SU-DHL-6 (cell line): ENCODE results near the gene NOL9.

ENCODE experiments used
- H2AFZ ChIP-seq: fragments of 200-600 bp; sonication (generic); 2 replicates; pipeline ENCODE4 v1.6.1; 2014; ENCODE audit warnings: low read depth, mild to moderate bottlenecking, moderate library complexity, mixed read lengths, antibody characterized with exemption, low read length; ENCODE audit not compliant: severe bottlenecking
- H3F3A ChIP-seq: fragments of 200-600 bp; shearing (Covaris generic); 2 replicates; pipeline ENCODE4 v1.6.0; 2016; ENCODE audit warnings: antibody characterized with exemption, mild to moderate bottlenecking; ENCODE audit not compliant: insufficient read depth
- H3K27ac ChIP-seq: fragments of 200-600 bp; sonication (generic); 2 replicates; pipeline ENCODE4 v1.5.1; 2016; ENCODE audit warnings: low read depth, mild to moderate bottlenecking, low read length, moderate library complexity, mixed read lengths
- H3K27me3 ChIP-seq: fragments of 200-600 bp; sonication (generic), shearing (Covaris generic); 2 replicates; pipeline ENCODE4 v1.6.0; 2014; ENCODE audit warnings: mild to moderate bottlenecking, low read length
- H3K36me3 ChIP-seq: fragments of 200-600 bp; sonication (generic); 2 replicates; pipeline ENCODE4 v1.6.1; 2014; ENCODE audit warnings: mild to moderate bottlenecking, low read length, mixed read lengths
- H3K4me2 ChIP-seq: fragments of 300-600, 200-600 bp; shearing (Covaris generic), sonication (generic); 2 replicates; pipeline ENCODE4 v1.6.0; 2014; ENCODE audit warnings: low read length, low read depth, mild to moderate bottlenecking; ENCODE audit not compliant: poor library complexity, severe bottlenecking
- H3K4me3 ChIP-seq: fragments of 200-600 bp; sonication (generic); 2 replicates; pipeline ENCODE4 v1.5.1; 2014; ENCODE audit warnings: antibody characterized with exemption, low read length, mild to moderate bottlenecking, mixed read lengths; ENCODE audit not compliant: insufficient read depth, poor library complexity, severe bottlenecking
- H3K79me2 ChIP-seq: fragments of 200-600 bp; sonication (generic); 2 replicates; pipeline ENCODE4 v1.6.1; 2014; ENCODE audit warnings: mild to moderate bottlenecking, low read length, moderate library complexity; ENCODE audit not compliant: insufficient read depth
- H3K9ac ChIP-seq: fragments of 200-600 bp; sonication (generic); 2 replicates; pipeline ENCODE4 v1.7.0; 2014; ENCODE audit warnings: mild to moderate bottlenecking, low read length
- H3K9me2 ChIP-seq: fragments of 200-600 bp; sonication (generic); replicated peaks from 2 replicates; pipeline ENCODE4 v1.6.1; 2014; ENCODE audit warnings: low read length; ENCODE audit not compliant: insufficient read depth
- H3K9me3 ChIP-seq: fragments of 200-600 bp; sonication (generic); 2 replicates; pipeline ENCODE4 v1.6.1; 2014; ENCODE audit warnings: low read length, mixed read lengths; ENCODE audit not compliant: insufficient read depth
- H4K20me1 ChIP-seq: fragments of 200-600 bp; sonication (generic); 2 replicates; pipeline ENCODE4 v1.6.1; 2014; ENCODE audit warnings: low read depth, mild to moderate bottlenecking, antibody characterized with exemption, low read length, moderate library complexity, mixed read lengths
- CTCF ChIP-seq: fragments of 200-600 bp; sonication (generic); IDR thresholded peaks from one replicate; pipeline ENCODE4 v1.5.1; 2017; ENCODE audit warnings: antibody characterized with exemption, mild to moderate bottlenecking, low read length, moderate library complexity; ENCODE audit not compliant: insufficient read depth, poor library complexity, severe bottlenecking
- EZH2phosphoT487 ChIP-seq: fragments of 200-600 bp; sonication (generic), shearing (Covaris generic); conservative IDR thresholded peaks from 2 replicates; pipeline ENCODE4 v1.6.1; 2018; ENCODE audit warnings: mild to moderate bottlenecking, antibody characterized with exemption, low read length, moderate library complexity, mixed read lengths

NOL9 gene

GRCh38 chr1:6585841-6586240, 31.5 kb upstream of the NOL9 start:
- TF ChIP-seq EZH2phosphoT487 (no peak), CTCF (no peak)
- Histone ChIP-seq H3F3A (no peaks in the 10 kb centered on the region), H3K36me3 (no peaks in the 10 kb centered on the region), H3K9me3 (no peaks in the 10 kb centered on the region), H3K27ac (no peak overlapping the region), H3K9ac (no peak overlapping the region), H3K4me3 (no peak overlapping the region), H3K4me2 (no peak overlapping the region), H4K20me1 (no peaks in the 10 kb centered on the region), H3K9me2 (no peaks in the 10 kb centered on the region), H2AFZ (no peak overlapping the region), H3K79me2 (peaks cover 5% of the 10 kb centered on the region; the same call in 1 of the 2 replicates), H3K27me3 (no peaks in the 10 kb centered on the region)

GRCh38 chr1:6585081-6585722, 30.9 kb upstream of the NOL9 start:
- no peak overlapping the region for H2AFZ ChIP-seq
- no peaks in the 10 kb centered on the region for H3F3A ChIP-seq
- no peaks in the 10 kb centered on the region for H3K27me3 ChIP-seq
- no peak overlapping the region for H3K9ac ChIP-seq
- H3K79me2 ChIP-seq: peaks cover 11% of the 10 kb centered on the region; the same call in 1 of the 2 replicates
- H3K9me3 ChIP-seq: no peaks in the 10 kb centered on the region
- H3K4me2 ChIP-seq: no peak overlapping the region
- H3K9me2 ChIP-seq: no peaks in the 10 kb centered on the region
- TF ChIP-seq CTCF (no peak), EZH2phosphoT487 (no peak)
- no peaks in the 10 kb centered on the region for H4K20me1 ChIP-seq
- no peak overlapping the region for H3K4me3 ChIP-seq
- H3K36me3 ChIP-seq: no peaks in the 10 kb centered on the region
- H3K27ac ChIP-seq: no peak overlapping the region

- Histone ChIP-seq H2AFZ (no peak overlapping the region), H3K36me3 (no peaks in the 10 kb centered on the region), H3K9ac (no peak overlapping the region), H3K9me3 (no peaks in the 10 kb centered on the region), H3K4me3 (no peak overlapping the region), H3K79me2 (peaks cover 13% of the 10 kb centered on the region; the same call in 1 of the 2 replicates), H4K20me1 (no peaks in the 10 kb centered on the region), H3K4me2 (no peak overlapping the region), H3K9me2 (no peaks in the 10 kb centered on the region), H3K27me3 (no peaks in the 10 kb centered on the region), H3K27ac (no peak overlapping the region), H3F3A (no peaks in the 10 kb centered on the region)
- no peak for TF ChIP-seq EZH2phosphoT487
- no peak for TF ChIP-seq CTCF
Observed at GRCh38 chr1:6584126-6585080, 30.1 kb upstream of the NOL9 start.
